22Rv1 (cell line): Measurements from ENCODE around the gene POLD4.

Experiments used
- CTCF ChIP-seq: fragments of 450-650 bp; IDR thresholded peaks from 2 replicates; pipeline ENCODE4 v1.5.1; 2017; ENCODE audit warnings: mild to moderate bottlenecking
- ZFX ChIP-seq: fragments of 450-650 bp; IDR thresholded peaks from 2 replicates; pipeline ENCODE4 v1.6.1; 2017; ENCODE audit warnings: antibody characterized with exemption, borderline replicate concordance

DNA sequence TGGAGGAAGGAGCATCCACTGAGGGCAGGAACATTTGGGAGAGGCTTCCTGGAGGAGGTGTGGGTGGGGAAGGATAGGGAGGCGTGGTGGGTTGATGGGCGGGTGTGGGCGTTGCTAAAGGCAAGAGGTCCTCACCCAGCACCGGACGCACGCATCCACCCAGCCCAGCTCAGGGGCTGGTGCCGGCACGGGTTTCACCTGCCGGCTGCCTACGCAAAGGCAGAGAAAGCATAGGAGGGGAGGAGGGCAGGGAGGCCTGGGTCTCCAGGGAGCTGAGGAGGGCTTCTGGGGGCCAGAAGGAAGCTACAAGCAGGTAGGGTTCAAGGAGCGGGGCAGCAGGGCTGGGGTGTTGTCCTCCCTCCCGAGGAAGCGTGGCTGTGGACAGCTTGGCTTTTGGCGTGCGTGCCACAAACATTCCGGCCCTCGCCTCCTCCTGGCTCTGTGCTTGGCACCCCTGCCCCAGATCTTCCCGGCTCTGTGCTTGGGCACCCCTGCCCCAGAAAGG lies 42.2 kb downstream of the POLD4 start:
- TF ChIP-seq CTCF = no peak
- no peak for TF ChIP-seq ZFX
